Pancreas (tissue), 10 donors: ENCODE data around the gene TM9SF3. TPM values are rescaled to one million over a fixed set of nuclear protein-coding genes. Genes with fewer than 3 reads are reported as not detected.

ENCODE experiments used
- ATAC-seq, 4 donors: fragments of 200-7000 bp; cut with Tn5 transposase; one replicate each; pipeline versions ENCODE4 v1.8.0 to v1.9.1; 2020; ENCODE audit warnings: mild to moderate bottlenecking in 4 of 4, moderate library complexity in 4 of 4
- DNase-seq, 6 donors: peaks; one replicate each; pipeline ENCODE4 v3.0.0-alpha.2; 2020
- FAIRE-seq: peaks from 2 replicates; lab custom pipeline; 2012; peaks lifted over from hg19 to GRCh38; lab: Jason Lieb, UNC
- H3K27ac ChIP-seq, 4 donors: fragments of 200-600 bp; sonication (generic); 1 replicate in 3 of 4; 2 replicates in 1 of 4; pipeline versions ENCODE4 v1.5.0 to v1.8.0; 2020
- H3K27me3 ChIP-seq, 4 donors: fragments of 200-600 bp; one replicate each; pipeline ENCODE4 v1.8.0; 2021
- H3K36me3 ChIP-seq, 3 donors: fragments of 200-600 bp; sonication (generic) in 1 of 3; one replicate each; pipeline versions ENCODE4 v1.5.0 to v1.8.0; 2020 to 2021
- H3K4me1 ChIP-seq, 3 donors: fragments of 200-600 bp; one replicate each; pipeline ENCODE4 v1.8.0; 2021
- H3K4me3 ChIP-seq, 4 donors: fragments of 200-600 bp; sonication (generic) in 2 of 4; one replicate each; pipeline versions ENCODE4 v1.5.0 to v1.8.0; 2020 to 2021
- H3K9me3 ChIP-seq, 4 donors: fragments of 200-600 bp; one replicate each; pipeline ENCODE4 v1.8.0; 2021
- CTCF ChIP-seq, 4 donors: fragments of 200-600 bp; sonication (generic) in 3 of 4; IDR thresholded peaks; one replicate each; pipeline versions ENCODE4 v1.5.0 to v1.8.0; 2021; ENCODE audit warnings: antibody characterized with exemption in 4 of 4
- WGBS, 2 donors: extraction: QIAGEN DNeasy Blood & Tissue Kit; methylation state at CpG; one replicate each; pipeline ENCODE4 v1.1.7; 2013; 5-methylcytosine and 5-hydroxymethylcytosine counted together
- intact Hi-C, 3 donors: fragments of 100-400 bp; cut with DNase I; formaldehyde crosslinking; loops; one replicate each; pipeline versions ENCODE4 v1.11.1 to v1.14.2; 2022
- polyA plus RNA-seq, 2 donors: library from polyadenylated mRNA; stranded (reverse); fragments of 200-250 nt; gene quantifications; one replicate each; pipeline ENCODE4 v1.2.3, GENCODE V29; 2013
- total RNA-seq, 6 donors: library from RNA; stranded (reverse); fragmentation: NEBNext Ultra II Directional in 4 of 6; extraction: Animal tissue kit (Norgen Biotek cat#: 25700) in 4 of 6; gene quantifications; one replicate each; pipeline versions ENCODE4 v1.2.1 to v1.2.4, GENCODE V29; 2021 to 2023
- donor health status: healthy with polysubstance abuse.
- donor health status: DM: no; HTN: no; CAD: no; lungs with moderate emphysema.
- donor health status: DM: no; HTN: no; CAD: no.
- donor health status: control.
- donor health status: control.
- donor health status: Bipolar disorder and iron deficiency.
- donor health status: DM: yes; HTN: yes; CAD: no.
- donor health status: DM: no; HTN: no; CAD: no.
- donor health status: DM: no; HTN: no; CAD: no.
- donor health status: DM: yes; HTN: yes; CAD: no.

TM9SF3 gene
- total and polyA plus RNA-seq, 8 donors: 15.5 to 110 (median 60.2) TPM

- ATAC-seq: no peak
- no peak for FAIRE-seq
- no peaks in the 10 kb centered on the region for H3K9me3 ChIP-seq
- peaks cover 0 to 8% (median 7%) of the 10 kb centered on the region in 3 donors for H3K4me1 ChIP-seq
- DNase-seq: peak in 1 of 6 donors; percentile 37
- H3K4me3 ChIP-seq: peak overlapping the region; percentile 26 to 70 (median 40)
- 1% methylated on average over 31 of the region's 31 CpGs for WGBS, 2 donors
- no peaks in the 10 kb centered on the region for H3K27me3 ChIP-seq
- TF ChIP-seq CTCF (IDR thresholded peaks at IDR 0.05): no peak
- H3K36me3 ChIP-seq: no peaks in the 10 kb centered on the region
- intact Hi-C loops: loop anchor here in 2 of 3 donors (5.0 to 10.0 kb wide), 2 partner anchors 118 to 121 kb away; no protein-coding TSS in a partner anchor
- H3K27ac ChIP-seq: no peak overlapping the region
Measured at GRCh38 chr10:96513305-96513697, 73.5 kb downstream of the TM9SF3 start.

GRCh38 chr10:96512524-96513304 is 74.1 kb downstream of the TM9SF3 start:
- no peaks in the 10 kb centered on the region for H3K36me3 ChIP-seq
- intact Hi-C loops: loop anchor here in 2 of 3 donors (5.0 to 10.0 kb wide), 2 partner anchors 118 to 120 kb away; no protein-coding TSS in a partner anchor
- H3K27me3 ChIP-seq: no peaks in the 10 kb centered on the region
- no peaks in the 10 kb centered on the region for H3K9me3 ChIP-seq
- H3K27ac ChIP-seq: no peak overlapping the region
- peak overlapping the region; percentile 26 to 70 (median 40) for H3K4me3 ChIP-seq
- peak in 4 of 6 donors; percentile 33 to 77 (median 62) for DNase-seq
- WGBS, 2 donors: 1 to 2% methylated on average over 61 to 65 of the region's 65 CpGs
- peak; percentile 35 to 50 (median 42) for ATAC-seq
- FAIRE-seq: no peak
- no peak for TF ChIP-seq CTCF (IDR thresholded peaks at IDR 0.05)
- H3K4me1 ChIP-seq: peaks cover 0 to 8% (median 7%) of the 10 kb centered on the region in 3 donors

GRCh38 chr10:96511044-96511945 is 75.5 kb downstream of the TM9SF3 start:
- Histone ChIP-seq H3K36me3 (no peaks in the 10 kb centered on the region), H3K4me3 (no peak overlapping the region), H3K27me3 (no peaks in the 10 kb centered on the region), H3K27ac (no peak overlapping the region), H3K4me1 (peaks cover 0 to 8% (median 7%) of the 10 kb centered on the region in 3 donors), H3K9me3 (no peaks in the 10 kb centered on the region)
- no peak for FAIRE-seq
- WGBS, 2 donors: 62 to 71% methylated on average over 7 of the region's 7 CpGs
- DNase-seq: peak in 3 of 6 donors; percentile 23 to 54 (median 34)
- intact Hi-C loops: loop anchor here in 2 of 3 donors (5.0 to 10.0 kb wide), 2 partner anchors 116 to 119 kb away; no protein-coding TSS in a partner anchor
- ATAC-seq: peak in 3 of 4 donors; percentile 17 to 25 (median 23)
- TF ChIP-seq CTCF (IDR thresholded peaks at IDR 0.05): peak; percentile 21 to 43 (median 34)

- no peak for ATAC-seq
- no peak for TF ChIP-seq CTCF (IDR thresholded peaks at IDR 0.05)
- H3K4me3 ChIP-seq: no peak overlapping the region
- no peaks in the 10 kb centered on the region for H3K27me3 ChIP-seq
- H3K9me3 ChIP-seq: no peaks in the 10 kb centered on the region
- DNase-seq: no peak
- intact Hi-C loops: no loop called here
- 84 to 99% methylated on average over 3 of the region's 3 CpGs for WGBS, 2 donors
- FAIRE-seq: no peak
- peaks cover 0 to 3% (median 2%) of the 10 kb centered on the region in 3 donors for H3K4me1 ChIP-seq
- no peak overlapping the region for H3K27ac ChIP-seq
- H3K36me3 ChIP-seq: no peaks in the 10 kb centered on the region
Measured at GRCh38 chr10:96509017-96509641, 77.7 kb downstream of the TM9SF3 start.
